HG02642 (cell line): ENCODE data around the gene OMG.
"Not testable (repeated sequence)": the region's sequence is repeated elsewhere in the genome, so short reads cannot be mapped to it uniquely, and the experiment has no call there.

Experiments used
- ATAC-seq: cut with Tn5 transposase; IDR thresholded peaks from one replicate; pipeline ENCODE4 v1.9.1; 2021; ENCODE audit warnings: mild to moderate bottlenecking; ENCODE audit not compliant: unreplicated experiment, poor library complexity

OMG gene

DNA sequence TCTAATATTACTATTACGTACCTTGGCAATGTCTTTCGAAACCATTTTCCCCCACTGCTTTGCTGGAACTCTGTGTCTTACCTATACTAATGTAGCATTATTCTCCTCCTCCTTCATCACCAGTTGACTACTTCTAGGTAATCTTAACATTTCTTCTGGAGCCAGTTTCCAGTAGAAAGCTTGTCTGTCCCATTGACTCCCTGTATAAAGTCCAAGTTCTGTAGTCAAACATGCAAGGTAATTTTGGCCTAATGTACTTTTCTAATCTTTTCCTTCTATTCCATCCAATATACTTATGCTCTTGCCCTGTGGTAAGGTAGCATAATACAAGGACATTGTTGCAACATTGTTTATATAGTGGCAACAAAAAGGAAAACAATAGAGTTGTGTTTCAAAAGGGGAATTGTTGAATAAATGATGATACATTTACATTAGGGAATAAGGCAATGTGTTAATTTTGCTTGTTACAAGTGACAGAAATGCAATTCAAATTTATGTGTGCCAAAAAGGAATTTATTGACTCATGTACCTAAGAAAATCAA, 27.9 kb downstream of the OMG start:
- ATAC-seq, result no peak

DNA sequence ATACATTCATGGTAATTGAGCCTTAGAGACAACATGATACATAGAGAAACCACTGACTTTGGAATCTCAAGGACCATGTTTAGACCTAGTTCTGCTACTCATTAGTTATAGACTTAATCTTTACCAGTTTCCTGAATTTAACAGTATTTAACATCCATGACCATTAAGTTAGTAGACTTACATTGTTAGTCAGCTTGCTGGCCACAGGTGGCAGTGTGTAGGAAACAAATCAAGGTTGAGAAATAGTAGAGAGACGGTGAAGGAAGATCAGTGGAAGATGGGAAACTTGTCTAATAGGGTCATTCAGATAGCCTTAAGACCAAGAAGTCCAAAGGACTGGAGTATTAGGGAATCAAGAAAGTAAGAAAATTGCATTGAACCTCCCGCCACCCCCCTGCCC, 31.0 kb downstream of the OMG start:
- no peak for ATAC-seq

DNA sequence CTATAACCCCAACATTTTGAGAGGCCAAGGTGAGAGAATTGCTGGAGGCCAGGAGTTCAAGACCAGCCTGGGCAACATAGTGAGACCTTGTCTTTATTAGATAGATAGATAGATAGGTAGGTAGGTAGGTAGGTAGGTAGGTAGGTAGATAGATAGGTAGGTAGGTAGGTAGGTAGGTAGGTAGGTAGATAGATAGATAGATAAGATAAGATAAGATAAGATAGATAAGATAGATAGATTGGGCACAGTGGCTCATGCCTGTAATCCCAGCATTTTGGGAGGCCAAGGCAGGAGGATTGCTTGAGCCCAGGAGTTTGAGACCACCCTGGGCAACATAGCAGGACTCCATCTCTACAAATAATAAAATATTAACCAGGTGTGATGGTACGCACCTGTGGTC, 34.1 kb downstream of the OMG start:
- not testable (repeated sequence) for ATAC-seq

DNA sequence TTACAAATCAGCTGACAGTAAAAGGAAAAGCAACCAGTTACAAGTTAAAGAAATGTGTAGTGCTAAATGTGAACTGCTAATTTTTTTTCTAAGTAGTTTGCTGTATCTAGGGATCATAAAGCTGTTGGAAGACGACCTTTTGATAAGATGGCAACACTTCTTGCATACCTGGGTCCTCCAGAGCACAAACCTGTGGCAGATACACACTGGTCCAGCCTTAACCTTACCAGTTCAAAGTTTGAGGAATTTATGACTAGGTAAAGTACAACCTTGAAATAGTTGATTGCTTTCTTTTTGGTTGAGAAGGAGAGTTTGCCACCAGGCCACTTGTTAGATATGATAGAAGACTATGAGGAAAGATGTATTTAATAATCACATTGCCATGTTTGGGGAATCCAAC, 35.4 kb downstream of the OMG start:
- no peak for ATAC-seq

DNA sequence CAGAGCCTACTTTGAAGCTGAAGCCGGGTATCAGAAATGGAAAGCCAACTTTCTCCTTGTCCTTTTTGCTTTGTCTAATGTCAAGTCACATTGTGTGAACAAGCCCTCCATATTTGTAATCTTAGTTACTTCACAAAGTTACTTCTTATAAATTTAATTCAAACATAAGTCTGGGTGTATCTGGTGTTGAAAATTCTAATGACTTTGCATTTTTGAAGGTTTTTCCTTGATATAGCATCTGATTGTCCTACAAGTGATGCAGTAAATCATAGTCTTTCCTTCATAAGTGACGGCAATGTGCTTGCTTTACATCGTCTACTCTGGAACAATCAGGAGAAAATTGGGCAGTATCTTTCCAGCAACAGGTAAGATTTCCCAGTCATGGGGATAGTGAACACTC, 36.9 kb downstream of the OMG start:
- no peak for ATAC-seq

DNA sequence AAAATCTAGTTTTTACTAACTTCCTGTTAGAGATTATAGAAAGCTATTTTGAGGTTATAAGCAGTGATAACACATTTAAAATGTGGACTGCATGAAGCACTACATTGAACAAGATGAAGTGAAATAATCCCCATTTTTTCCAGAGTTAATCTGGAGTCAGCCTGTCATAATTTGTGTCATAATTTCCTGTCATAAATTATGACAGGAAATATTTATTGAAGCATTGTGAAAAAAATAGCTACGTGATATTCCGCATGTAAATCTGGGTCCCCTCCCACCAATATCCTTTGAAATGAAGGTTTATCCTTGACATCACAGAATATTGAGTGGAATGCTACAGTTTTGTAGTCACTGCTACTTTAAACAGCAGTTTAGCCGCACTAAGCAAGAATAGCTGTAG, 40.1 kb downstream of the OMG start:
- no peak for ATAC-seq

DNA sequence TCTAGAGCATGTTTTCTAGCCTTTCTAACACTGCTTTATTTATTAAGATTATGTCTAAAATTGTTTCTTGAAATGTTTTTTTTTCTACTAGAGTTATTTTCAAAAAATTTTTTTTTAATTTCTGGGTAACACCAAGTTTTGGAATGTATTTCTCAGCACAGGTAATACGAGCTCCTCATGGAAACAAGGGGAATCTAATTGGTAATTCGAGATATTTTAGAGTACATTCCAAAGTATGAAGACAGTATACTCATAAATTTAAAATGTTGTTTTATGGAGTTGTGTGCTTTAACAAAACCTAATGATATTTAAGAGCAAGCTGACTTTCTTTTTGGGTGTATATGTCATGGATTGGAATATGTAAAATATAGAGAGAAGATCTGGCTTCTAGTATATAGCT, 42.4 kb downstream of the OMG start:
- ATAC-seq, result no peak

DNA sequence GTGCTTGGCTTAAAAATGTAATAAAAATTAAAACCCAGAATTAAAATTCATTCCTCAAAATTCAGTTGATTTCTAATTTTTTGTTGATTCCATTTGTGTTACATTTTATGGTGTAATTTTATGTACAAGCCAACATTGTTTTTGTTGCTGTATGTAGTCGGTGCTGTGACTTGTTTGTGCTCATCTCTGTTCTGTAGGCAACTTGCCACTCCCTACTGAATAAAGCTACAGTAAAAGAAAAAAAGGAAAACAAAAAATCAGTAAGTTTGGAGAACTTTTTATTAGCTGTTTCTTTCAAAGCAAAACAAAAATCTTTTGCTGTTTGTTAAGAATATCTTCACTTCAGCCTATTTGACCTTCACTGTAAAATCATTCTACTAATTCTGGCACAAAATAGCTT, 44.3 kb downstream of the OMG start:
- no peak for ATAC-seq

DNA sequence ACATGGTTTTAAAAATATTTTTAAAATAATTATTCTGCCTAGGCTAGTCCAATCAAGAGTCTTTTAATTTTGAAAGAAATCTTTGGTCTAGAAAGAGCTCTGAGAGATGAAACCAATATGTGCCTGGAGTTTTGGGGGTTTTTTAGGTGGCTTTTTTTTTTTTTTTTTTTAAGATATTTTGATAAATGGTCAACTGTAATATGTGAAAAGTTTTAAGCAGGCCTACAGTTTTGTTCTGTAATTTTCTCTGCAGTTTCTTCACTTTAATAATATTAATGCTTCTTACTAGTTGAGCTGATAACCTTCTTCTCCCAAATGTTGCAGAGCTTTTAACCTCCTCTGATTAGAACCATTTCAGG, 45.1 kb downstream of the OMG start:
- no peak for ATAC-seq

DNA sequence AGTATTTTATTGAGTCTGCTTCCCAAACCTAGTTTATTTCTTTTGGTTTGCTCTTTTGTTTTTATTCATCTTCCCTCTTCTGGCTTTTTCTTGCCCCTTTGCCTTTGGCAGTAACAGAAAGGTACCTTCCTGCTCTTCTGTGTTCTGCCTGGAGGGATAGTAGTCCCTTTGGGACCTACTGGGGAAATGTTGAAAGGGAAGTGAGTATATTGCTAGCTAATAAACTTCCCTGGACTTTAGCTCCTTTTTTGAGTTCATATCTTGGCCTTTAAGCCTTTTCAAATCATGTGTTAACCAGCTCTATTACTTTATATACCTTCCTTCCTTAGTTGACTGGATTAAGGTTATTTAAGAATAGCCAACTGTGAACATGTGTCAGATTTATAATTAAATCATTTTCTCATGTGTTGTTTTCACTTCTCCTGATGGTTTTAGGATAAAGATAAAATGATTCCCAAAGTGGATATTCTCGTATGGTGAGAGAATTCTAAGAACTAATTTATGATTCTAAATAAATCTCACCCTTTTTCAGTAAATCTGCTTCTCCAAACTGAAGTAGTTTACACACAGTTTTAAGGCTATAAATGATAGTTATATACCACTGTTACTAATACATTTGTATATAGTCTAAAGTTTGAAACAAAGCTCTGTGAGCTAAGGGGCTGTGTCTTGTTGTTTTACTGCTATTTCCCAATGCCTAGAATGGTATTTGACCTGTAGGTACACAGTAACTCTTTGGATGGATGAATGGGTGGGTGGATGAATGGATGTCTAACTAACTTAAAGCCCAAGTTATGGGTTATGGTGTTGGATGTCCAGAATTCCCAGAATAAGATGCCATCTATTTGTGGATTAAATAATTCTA, 45.7 kb downstream of the OMG start:
- ATAC-seq, result no peak

DNA sequence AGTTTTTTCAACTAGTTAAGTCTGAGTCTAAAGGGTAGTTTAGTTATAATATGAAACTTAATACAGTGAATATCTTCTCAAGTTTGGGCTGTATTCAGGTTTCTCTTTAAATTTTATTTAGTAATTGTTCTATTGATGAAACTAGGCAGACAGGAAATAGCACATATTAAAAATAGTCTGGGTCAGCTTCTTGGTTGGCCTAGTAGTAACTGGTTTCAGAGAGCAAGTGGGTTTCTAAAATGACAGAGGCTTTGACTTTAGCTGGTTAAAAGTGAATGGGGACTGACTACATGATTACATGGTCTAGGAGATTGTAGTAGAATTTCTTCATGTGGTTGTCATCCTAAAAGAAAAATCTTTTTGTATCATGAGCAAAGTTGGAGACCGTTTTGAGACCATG, 46.8 kb downstream of the OMG start:
- no peak for ATAC-seq

DNA sequence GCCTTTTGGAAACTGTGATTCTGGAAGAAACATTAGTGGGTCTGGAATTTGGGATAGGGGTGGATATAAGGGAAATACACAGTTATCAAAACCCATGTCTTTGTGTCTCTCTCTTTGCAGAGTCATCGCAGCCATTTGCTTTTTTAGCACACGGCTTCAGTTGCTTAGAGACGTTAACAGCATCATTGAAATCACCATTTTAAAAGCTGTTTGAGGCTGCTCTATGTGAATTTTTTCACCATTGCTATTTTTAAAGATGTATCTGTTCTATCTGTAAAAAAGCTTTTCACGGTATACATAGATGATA, 47.3 kb downstream of the OMG start:
- no peak for ATAC-seq

DNA sequence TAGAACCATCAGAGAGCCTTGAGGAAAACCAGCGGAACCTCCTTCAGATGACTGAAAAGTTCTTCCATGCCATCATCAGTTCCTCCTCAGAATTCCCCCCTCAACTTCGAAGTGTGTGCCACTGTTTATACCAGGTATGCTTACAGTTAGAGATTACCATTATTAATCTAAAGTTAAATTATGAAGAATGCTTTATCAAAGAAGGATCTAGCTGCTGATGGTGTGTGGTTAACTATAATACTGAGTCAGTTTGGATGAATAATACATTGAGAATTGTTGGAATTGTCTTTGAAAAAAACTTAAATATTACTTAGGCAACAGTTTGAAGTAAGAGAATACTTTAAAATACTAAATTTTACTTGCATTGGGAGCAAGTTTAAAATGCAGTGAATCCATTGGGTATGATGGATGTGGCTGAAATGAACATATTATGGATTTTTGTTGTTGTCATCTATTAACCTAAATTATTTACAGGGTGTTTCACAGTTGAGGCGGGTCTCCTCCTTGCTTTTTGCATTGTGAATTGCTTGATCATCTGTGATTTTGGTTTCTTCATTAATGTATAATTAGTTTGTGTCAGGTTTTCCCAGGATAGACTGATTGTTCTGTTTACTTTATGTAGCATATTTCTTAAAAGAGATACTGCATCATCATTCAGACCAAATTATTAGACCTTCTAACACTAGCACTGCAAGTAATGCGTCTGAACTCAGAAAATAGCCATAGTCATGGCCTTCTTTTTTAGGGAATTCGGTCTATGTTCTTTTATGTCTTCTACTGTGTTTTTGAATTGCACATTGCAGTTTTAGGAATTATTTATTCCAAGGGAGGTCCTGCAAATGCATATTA, 47.8 kb downstream of the OMG start:
- ATAC-seq, result no peak
